ENCODE measurements around the gene CPXM2.

CPXM2 gene

DNA sequence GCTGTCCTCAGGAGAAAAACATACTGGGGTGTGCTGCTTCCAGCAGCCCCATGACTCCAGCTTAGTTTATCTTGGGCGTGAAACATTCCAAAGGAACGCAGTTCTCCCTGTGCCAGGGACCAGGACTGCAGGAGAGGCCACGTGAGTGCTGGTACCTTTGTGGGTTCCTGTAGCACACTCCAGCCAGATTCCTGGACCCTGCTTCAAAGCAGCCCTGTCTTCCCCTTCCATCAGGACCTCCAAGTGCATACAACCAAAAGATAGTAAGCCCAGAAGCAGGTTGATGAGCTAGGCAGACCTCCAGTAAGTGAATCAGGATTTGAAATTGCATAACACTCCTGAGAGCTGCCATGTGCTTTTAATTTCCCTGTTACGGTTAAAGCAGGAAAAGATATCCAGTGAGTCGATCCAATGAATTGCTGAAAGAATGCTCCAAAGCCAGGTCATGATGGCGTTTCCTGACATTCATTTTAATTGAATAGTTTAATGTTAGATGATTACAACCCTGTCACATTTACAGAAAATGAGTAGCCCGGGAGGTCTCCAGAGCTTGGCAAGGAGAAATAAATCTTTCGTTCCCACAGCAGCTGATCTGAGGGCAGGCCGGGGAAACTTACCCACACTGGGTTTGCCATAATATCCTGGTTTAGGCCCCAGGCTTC, 38.9 kb upstream of the CPXM2 start:
- TF ChIP-seq, protein P1, sequence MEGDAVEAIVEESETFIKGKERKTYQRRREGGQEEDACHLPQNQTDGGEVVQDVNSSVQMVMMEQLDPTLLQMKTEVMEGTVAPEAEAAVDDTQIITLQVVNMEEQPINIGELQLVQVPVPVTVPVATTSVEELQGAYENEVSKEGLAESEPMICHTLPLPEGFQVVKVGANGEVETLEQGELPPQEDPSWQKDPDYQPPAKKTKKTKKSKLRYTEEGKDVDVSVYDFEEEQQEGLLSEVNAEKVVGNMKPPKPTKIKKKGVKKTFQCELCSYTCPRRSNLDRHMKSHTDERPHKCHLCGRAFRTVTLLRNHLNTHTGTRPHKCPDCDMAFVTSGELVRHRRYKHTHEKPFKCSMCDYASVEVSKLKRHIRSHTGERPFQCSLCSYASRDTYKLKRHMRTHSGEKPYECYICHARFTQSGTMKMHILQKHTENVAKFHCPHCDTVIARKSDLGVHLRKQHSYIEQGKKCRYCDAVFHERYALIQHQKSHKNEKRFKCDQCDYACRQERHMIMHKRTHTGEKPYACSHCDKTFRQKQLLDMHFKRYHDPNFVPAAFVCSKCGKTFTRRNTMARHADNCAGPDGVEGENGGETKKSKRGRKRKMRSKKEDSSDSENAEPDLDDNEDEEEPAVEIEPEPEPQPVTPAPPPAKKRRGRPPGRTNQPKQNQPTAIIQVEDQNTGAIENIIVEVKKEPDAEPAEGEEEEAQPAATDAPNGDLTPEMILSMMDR (conservative IDR thresholded peaks at IDR 0.05; ENCODE audit: low read depth, low read length), result no peak
- no peak overlapping the region for H3K4me3 ChIP-seq (ENCODE audit: low read depth, low read length)
- no peak for DNase-seq (ENCODE audit: low read depth)

DNA sequence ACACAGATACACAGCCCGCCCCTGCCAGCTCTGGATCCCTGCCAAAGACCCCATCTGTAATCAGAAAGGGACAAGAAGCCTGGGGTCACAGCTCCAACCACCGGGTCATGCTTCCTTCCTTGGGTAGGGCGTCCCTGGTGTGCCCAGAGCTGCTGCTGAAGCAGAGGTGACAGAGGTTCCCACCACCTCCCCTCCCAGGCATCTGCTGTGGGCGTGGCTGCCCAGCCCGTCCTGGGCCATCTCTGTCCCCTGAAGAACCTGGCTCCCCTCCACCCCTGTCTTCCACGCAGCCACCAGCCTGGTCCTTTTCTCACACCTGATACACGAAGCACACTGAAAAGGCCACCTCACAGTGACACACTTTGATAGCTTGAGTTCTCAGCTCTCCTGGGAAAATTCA, 38.2 kb upstream of the CPXM2 start:
- TF ChIP-seq, protein P1 (conservative IDR thresholded peaks at IDR 0.05; ENCODE audit: low read depth, low read length), result no peak
- no peak for DNase-seq (ENCODE audit: low read depth)
- H3K4me3 ChIP-seq (ENCODE audit: low read depth, low read length), result no peak overlapping the region

DNA sequence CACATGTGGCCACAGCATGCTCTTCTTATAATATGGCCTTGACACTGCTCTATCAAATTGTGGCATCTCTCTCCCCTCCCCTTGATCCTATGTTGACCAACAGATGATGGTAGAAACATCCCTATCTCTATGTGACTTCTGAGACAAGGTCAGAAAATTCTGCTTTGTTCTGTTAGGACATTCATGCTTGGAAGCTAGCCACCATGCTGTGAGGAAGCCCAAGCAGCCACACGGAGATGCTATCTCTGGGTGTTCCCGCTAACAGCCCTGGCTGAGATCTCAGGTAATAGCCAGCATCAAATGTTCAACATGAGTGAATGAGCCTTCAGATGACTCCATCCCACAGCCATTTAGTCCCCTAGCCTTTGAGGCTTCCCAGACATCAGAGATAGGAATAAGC, 36.8 kb upstream of the CPXM2 start:
- H3K4me3 ChIP-seq (ENCODE audit: low read depth, low read length), result no peak overlapping the region
- no peak for DNase-seq (ENCODE audit: low read depth)
- TF ChIP-seq, protein P1 (conservative IDR thresholded peaks at IDR 0.05; ENCODE audit: low read depth, low read length), result no peak

DNA sequence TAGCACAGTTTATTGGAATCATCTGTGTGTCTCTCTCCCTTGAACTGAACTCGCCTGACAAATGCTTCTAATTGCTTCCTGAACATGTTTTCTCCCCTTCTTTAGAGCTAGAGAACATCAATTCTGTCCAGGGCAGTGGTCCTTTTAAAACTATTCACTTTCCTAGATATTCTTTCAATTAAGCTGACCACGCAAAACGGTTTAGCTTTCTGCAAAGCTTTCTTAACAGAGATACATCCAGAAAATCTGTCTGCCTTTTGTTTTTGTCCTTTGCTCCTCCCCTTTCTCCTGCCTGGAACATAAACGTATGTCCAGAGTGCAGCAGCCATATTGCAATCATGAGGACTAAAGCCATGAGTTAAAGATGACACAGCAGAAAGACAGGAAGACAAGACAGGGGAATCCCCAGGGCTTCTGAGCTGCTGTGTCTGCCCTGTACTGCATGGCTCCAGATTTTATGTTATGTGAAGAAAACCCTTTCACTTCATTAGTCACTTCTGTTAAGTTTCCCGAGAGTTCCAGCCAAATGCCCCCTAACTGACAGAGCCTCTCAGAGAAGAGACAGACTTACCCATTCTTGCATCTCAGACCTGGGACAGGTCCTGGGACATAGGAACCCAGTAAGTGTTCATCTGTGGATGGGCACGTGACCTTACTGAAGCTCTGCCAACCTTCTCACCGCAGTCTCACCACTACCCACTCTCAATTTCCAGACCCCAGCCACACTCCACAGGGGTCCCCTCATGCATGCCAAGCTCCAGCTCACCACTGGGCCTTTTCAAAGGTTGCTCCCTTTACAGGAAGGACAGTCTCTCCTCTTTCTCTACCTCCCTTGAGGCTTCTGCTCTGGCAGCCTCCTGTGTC, 35.0 kb upstream of the CPXM2 start:
- no peak overlapping the region for H3K4me3 ChIP-seq (ENCODE audit: low read depth, low read length)
- TF ChIP-seq, protein P1 (conservative IDR thresholded peaks at IDR 0.05; ENCODE audit: low read depth, low read length), result no peak
- peak; percentile 5 for DNase-seq (ENCODE audit: low read depth)

DNA sequence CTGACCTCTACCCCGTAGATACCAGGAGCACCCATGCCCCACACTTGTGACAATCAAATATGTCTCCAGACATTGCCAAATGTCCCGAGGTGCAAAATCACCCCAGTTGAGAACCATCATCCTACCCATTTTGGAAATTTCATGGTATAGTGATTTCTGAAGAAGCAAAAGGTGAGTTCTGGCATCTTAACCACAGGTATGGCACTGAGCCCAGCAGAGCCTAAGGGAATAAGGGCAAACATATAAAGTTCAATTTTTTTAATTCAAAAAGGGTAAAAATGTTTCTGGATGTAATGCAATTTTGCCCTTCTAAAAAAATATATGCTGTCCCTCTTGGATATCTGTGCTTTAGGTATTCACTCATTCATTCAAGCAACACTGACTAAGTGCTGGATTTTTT, 30.5 kb upstream of the CPXM2 start:
- DNase-seq (ENCODE audit: low read depth), result no peak
- H3K4me3 ChIP-seq (ENCODE audit: low read depth, low read length), result no peak overlapping the region
- TF ChIP-seq, protein P1 (conservative IDR thresholded peaks at IDR 0.05; ENCODE audit: low read depth, low read length), result no peak

DNA sequence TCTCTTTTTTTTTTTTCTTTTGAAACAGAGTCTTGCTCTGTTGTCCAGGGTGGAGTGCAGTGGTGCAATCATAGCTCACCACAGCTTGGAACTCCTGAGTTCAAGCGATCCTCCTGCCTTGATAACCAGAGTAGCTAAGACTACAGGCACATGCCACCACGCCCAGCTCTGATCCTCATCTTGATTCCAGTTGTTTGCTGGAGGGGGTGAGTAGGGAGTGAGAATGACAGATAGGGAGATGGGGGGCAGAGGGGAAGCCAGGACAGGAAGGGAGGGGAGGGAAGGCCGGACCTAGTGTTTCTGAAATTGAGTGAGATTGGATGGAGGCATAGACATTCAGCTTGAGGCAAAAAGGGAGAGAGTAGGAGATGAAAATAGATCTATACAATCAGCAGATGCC, 25.2 kb upstream of the CPXM2 start:
- no peak overlapping the region for H3K4me3 ChIP-seq (ENCODE audit: low read depth, low read length)
- DNase-seq (ENCODE audit: low read depth), result no peak
- TF ChIP-seq, protein P1 (conservative IDR thresholded peaks at IDR 0.05; ENCODE audit: low read depth, low read length), result no peak
